GM18951 (cell line): ENCODE data around the gene EFHD2.
"Not testable (repeated sequence)": the region's sequence is repeated elsewhere in the genome, so short reads cannot be mapped to it uniquely, and the experiment has no call there.

ENCODE experiments used
- POLR2A ChIP-seq: IDR thresholded peaks from 4 replicates; pipeline ENCODE4 v1.6.1; 2011; ENCODE audit warnings: mild to moderate bottlenecking; ENCODE audit not compliant: insufficient read length, insufficient read depth; ENCODE audit errors: extremely low read depth
- in situ Hi-C: fragments of 300-500 bp; cut with MboI; formaldehyde crosslinking; loops from one replicate; pipeline ENCODE4 v1.12.0; 2022; ENCODE audit warnings: low sequenced_read_pairs, mixed read lengths, inconsistent platforms; ENCODE audit not compliant: unreplicated experiment

The EFHD2 gene, protein sequence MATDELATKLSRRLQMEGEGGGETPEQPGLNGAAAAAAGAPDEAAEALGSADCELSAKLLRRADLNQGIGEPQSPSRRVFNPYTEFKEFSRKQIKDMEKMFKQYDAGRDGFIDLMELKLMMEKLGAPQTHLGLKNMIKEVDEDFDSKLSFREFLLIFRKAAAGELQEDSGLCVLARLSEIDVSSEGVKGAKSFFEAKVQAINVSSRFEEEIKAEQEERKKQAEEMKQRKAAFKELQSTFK

GRCh38 chr1:15409388-15410222, at the start of gene EFHD2:
EFHD2 (plus strand) TSS chr1:15409888; CDS start chr1:15409972, 84 bp downstream.
- TF ChIP-seq POLR2A, result peak; percentile 94
- in situ Hi-C loops, result no loop called here

- in situ Hi-C loops, result no loop called here
- TF ChIP-seq POLR2A, result no peak
These were observed 49.0 kb upstream of the EFHD2 start for GRCh38 chr1:15360700-15361099.

DNA sequence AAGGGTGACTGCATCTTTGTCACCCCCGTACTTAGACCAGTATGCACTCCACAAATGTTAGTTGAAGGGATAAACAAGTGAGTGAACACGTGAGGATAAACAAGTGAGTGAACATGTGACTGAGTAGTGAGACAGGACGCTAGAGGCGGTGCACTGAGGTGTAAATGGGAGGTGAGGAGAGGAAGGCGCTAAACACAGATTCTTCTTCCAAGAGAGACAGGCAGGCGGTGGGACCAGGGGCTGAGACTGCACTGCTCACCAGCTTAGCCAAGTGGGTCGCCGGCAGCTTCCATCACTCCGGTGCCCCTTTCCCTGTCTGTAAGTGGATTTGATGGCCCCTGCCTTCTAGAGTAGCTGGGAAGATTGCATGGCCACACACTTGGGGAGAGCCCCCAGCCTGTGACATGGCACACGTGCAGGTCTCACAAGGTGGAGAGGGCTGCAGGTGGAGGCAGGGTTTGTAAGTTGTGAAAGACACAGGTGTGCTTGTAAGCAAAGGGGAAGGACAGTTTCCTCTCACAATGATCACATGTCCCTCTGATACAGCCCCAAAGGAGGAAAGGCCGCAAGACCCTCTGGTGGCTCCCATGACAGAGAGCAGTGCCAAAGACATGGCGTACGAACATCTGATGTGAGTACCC, 47.5 kb upstream of the EFHD2 start:
- in situ Hi-C loops, result no loop called here
- TF ChIP-seq POLR2A, result no peak

DNA sequence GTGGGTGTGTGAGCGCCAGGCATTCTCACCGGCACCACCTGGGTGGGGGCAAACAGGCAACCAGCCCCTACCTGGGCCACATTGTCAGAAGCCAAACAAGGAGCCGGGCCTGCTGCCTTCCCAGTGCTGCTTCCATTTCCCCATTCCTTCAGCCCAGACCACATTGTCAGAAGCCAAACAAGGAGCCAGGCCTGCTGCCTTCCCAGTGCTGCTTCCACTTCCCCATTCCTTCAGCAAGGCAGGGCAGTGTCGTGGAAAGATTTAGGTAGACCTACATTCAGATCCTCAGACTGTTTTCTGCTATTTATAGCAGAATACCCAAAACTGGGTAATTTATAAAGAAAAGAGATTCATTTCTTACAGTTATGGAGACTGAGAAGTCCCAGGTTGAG, 47.0 kb upstream of the EFHD2 start:
- TF ChIP-seq POLR2A, result no peak
- in situ Hi-C loops, result no loop called here

DNA sequence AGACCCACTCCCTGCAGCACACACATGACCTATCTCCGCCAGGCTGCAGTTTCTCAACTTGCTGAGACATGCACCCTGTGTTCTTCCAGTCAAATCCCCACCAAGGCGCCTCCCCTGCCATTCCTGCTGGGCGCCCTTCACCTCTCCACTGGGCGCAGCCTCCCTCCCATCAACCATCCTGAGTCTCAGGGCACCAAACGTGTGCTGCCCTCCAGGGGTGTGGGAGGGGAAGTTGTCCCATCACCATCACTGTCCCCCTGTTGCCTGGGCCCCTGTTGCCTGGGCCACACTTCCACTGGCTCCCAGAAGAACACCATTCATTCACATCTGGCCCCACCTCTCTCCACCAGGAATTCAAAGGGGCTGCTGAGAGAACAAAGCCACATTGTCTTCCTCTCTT, 44.9 kb upstream of the EFHD2 start:
- TF ChIP-seq POLR2A, result no peak
- in situ Hi-C loops, result no loop called here

DNA sequence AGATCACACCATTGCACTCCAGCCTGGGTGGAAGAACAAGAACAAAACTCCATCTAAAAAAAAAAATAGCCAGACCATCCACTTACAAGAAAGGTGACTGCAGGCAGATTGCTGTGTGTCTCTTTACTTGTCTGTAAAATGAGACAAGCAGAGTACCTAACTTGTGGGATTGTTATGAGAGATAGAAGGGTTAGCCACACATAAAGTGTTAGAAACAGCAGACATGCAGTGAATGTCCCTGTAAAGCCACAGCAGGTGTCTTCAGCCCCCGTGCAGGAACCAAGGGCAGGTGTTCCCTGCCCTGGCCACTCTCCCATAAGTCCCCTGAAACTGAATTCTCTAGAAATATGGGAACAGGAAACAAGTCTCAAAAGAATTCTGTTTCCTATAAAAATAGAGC, 40.8 kb upstream of the EFHD2 start:
- in situ Hi-C loops, result no loop called here
- no peak for TF ChIP-seq POLR2A

DNA sequence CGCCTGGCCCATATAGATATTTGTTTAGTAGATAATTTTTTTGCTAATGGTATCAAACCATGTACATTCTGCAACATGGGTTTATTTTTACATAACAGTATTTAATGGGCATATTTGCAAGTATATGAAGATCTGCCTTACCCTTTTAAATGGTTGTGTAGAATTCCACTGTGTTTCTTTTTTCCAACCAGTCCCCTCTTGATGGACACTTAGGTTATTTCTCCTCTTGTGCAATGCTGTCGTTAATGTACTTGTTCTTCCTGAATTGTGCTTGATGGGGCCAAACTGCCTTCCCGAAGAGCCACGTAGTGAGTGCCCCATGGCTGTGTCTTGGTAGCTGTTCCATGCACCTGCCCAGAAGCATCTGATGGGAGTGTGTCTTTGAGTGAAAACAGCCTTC, 39.4 kb upstream of the EFHD2 start:
- TF ChIP-seq POLR2A, result no peak

DNA sequence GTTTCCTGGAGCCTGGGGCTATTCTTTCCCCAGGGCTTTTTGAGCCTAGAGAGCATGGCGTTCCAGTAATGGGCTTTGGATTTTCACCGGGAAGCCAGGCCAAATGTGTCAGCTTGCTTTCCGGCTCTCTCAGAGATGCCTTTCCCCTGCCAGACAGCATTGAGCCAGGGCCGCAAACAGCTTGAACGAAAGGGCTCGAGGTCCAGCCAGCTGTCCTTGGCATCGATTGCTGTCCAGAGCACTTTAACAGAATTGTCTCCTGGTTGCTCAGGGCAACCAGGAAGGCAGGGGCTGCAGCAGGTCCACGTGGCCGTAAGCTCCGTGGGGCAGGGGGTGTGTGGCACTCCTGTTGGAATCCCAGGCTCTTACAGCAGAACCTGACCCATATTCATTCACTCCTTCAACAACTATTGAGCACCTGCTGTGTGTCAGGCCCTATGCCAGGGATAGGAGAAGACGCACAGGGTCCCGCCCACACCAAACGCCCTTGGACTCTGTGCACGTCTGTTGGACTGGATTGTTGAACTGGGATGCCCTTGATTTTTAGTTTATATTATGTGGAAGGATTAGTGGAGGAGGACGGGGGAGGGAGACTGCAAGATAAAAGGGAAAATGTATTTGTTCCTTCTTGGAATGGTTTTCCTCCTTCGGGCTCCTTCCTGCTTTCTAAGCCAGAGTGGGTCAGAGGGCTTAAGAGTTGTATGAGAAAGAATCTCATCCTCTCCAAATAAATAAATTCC, 38.7 kb upstream of the EFHD2 start:
- TF ChIP-seq POLR2A, result no peak
- in situ Hi-C loops, result no loop called here

More for the DNA sequence above, 39.4 kb upstream of the EFHD2 start:
- in situ Hi-C loops, result no loop called here

- TF ChIP-seq POLR2A, result no peak
- in situ Hi-C loops, result no loop called here
These were observed 37.8 kb upstream of the EFHD2 start for GRCh38 chr1:15371610-15372545.

DNA sequence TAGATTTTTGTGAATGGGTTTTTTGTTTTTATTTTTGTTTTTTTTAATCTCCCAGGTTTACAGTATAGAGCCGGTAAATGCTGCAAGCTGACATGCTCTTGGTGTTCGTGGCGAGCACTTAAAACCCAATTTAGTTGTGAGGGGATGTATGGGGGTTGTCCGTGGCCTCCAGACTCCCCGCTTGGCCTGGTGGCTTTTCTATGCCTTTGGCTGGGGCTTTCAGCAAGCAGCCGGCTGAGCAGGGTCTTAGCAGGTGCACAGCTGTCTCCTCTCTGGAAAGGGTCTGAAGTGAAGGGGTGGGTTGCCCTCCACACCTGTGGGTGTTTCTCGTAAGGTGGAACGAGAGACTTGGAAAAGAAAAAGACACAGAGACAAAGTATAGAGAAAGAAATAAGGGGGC, 31.0 kb upstream of the EFHD2 start:
- no peak for TF ChIP-seq POLR2A
- in situ Hi-C loops, result no loop called here

DNA sequence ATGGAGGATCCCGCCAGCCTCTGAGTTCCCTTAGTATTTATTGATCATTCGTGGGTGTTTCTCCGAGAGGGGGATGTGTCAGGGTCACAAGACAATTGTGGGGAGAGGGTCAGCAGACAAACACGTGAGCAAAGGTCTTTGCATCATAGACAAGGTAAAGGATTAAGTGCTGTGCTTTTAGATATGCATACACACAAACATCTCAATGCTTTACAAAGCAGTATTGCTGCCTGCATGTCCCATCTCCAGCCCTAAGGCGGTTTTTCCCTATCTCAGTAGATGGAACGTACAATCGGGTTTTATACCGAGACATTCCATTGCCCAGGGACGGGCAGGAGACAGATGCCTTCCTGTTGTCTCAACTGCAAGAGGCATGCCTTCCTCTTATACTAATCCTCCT, 30.5 kb upstream of the EFHD2 start:
- in situ Hi-C loops, result not testable (repeated sequence)
